HUES64 (cell line): ENCODE measurements around the gene ATRAID.

Source experiments
- H3K27ac ChIP-seq: 2 replicates; pipeline ENCODE4 v1.7.0; 2013; ENCODE audit warnings: low read depth, low read length, inconsistent platforms
- H3K27me3 ChIP-seq: 2 replicates; pipeline ENCODE4 v1.6.1; 2013; ENCODE audit warnings: mild to moderate bottlenecking, low read length; ENCODE audit not compliant: insufficient read depth
- H3K36me3 ChIP-seq: 2 replicates; pipeline ENCODE4 v1.6.1; 2013; ENCODE audit warnings: mild to moderate bottlenecking, low read length; ENCODE audit not compliant: insufficient read depth
- H3K4me1 ChIP-seq: 2 replicates; pipeline ENCODE4 v1.6.1; 2013; ENCODE audit warnings: mild to moderate bottlenecking, low read length, moderate library complexity; ENCODE audit not compliant: insufficient read depth
- H3K4me3 ChIP-seq: 2 replicates; pipeline ENCODE4 v1.5.1; 2013; ENCODE audit warnings: mild to moderate bottlenecking, low read length, moderate library complexity
- H3K9ac ChIP-seq: 2 replicates; pipeline ENCODE4 v1.6.1; 2013; ENCODE audit warnings: mild to moderate bottlenecking, low read depth, low read length
- H3K9me3 ChIP-seq: 2 replicates; pipeline ENCODE4 v1.6.1; 2013; ENCODE audit warnings: low read depth, low read length; ENCODE audit not compliant: insufficient read depth
- WGBS: fragments of 150-250, 120-280 bp; methylation state at CpG from one replicate; pipeline ENCODE4 v1.1.7; 2013; ENCODE audit warnings: missing lambda C conversion rate; 5-methylcytosine and 5-hydroxymethylcytosine counted together

ATRAID gene

DNA sequence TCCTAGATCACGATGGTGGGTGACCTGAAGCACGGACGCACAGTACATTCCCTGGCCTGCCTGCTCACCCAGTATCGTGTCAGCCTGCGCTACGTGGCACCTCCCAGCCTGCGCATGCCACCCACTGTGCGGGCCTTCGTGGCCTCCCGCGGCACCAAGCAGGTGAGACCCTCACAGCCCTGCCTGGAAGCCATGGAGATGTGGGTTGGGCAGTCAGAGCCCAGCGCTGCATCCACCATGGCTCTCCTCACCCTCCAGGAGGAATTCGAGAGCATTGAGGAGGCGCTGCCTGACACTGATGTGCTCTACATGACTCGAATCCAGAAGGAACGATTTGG, 30.7 kb downstream of the ATRAID start:
- Histone ChIP-seq H3K9me3 (no peaks in the 10 kb centered on the region), H3K36me3 (peaks cover 73% of the 10 kb centered on the region), H3K27ac (no peak overlapping the region), H3K4me1 (no peaks in the 10 kb centered on the region), H3K9ac (no peak overlapping the region), H3K27me3 (no peaks in the 10 kb centered on the region), H3K4me3 (no peak overlapping the region)
- WGBS, result 96% methylated on average over 16 of the region's 16 CpGs

DNA sequence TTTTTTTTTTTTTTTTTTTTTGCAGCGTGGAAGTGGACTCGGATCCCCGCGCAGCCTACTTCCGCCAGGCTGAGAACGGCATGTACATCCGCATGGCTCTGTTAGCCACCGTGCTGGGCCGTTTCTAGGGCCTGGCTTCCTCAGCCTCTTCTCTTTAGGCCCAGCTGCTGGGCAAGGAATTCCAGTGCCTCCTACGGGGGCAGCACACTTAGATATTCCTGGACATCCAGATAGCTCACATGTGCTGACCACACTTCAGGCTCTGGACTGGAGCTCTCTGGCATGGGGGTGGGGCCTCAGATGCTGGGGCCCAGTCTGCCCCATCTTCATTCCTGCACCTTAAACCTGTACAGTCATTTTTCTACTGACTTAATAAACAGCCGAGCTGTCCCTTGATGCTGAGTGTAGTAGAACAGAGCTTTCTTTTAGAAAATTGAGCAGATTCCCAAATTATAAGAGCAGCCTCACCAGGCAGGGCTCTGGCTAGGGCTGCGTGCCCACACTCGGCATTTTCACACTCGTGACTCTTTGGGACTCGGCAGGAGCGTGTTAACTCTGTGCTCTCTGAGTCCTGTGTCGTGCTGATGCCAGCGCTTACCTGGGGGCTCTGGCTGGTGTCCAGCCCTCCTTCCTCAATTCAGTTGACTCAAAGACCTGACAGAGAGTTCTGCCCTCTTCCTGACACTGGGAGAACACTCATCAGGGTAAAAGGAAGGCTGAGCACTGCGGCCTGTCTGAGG, 31.7 kb downstream of the ATRAID start:
- no peaks in the 10 kb centered on the region for H3K4me1 ChIP-seq
- WGBS, result 97% methylated on average over 19 of the region's 19 CpGs
- H3K4me3 ChIP-seq, result no peak overlapping the region
- no peaks in the 10 kb centered on the region for H3K9me3 ChIP-seq
- peaks cover 64% of the 10 kb centered on the region for H3K36me3 ChIP-seq
- H3K27me3 ChIP-seq, result no peaks in the 10 kb centered on the region
- H3K9ac ChIP-seq, result no peak overlapping the region
- H3K27ac ChIP-seq, result no peak overlapping the region

DNA sequence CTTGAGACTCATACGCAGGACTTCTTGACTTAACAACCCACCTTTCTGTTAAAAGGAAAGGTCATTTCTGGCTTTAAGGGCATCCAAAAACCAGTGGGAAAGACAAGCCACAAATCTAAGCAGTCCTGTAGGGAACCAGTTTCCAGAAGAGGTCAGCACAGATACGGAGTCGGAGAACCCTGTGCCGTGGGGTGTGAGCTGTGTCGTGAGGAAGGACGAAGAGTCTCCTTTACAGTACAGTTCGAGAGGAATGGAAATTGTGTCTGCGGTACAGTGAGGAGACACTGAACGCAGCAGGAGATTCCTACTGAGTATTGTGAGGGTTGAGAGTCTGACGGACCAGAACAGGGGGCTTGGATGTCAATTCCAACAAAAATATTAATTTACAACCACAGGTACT, 33.3 kb downstream of the ATRAID start:
- H3K4me3 ChIP-seq, result no peak overlapping the region
- H3K4me1 ChIP-seq, result no peaks in the 10 kb centered on the region
- H3K27me3 ChIP-seq, result no peaks in the 10 kb centered on the region
- H3K9ac ChIP-seq, result no peak overlapping the region
- H3K9me3 ChIP-seq, result no peaks in the 10 kb centered on the region
- WGBS, result 93% methylated on average over 9 of the region's 10 CpGs
- H3K36me3 ChIP-seq, result peaks cover 48% of the 10 kb centered on the region
- no peak overlapping the region for H3K27ac ChIP-seq

DNA sequence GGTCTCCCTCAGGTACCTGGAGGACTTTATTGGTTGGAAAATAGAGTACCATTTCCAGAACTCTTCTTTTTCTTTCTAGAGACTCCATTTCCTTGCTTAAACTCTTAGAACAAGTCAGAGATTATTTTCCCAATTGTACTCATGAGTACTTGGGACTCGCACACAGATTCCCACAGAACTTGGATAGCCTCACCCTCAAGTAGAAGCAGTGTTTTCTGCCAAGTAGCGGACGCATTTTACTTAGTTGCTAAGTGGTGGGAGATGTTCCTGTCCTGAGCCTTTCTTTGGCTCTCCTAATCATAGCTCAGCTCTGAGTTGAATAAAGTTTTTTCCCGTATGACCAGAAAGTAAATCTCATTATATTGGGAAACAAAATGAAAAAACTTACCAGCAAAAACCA, 33.8 kb downstream of the ATRAID start:
- peaks cover 43% of the 10 kb centered on the region for H3K36me3 ChIP-seq
- 100% methylated on average over 4 of the region's 4 CpGs for WGBS
- no peak overlapping the region for H3K4me3 ChIP-seq
- H3K9ac ChIP-seq, result no peak overlapping the region
- H3K4me1 ChIP-seq, result peaks cover 3% of the 10 kb centered on the region; the same call in 1 of the 2 replicates
- no peaks in the 10 kb centered on the region for H3K9me3 ChIP-seq
- peaks cover 4% of the 10 kb centered on the region for H3K27me3 ChIP-seq
- no peak overlapping the region for H3K27ac ChIP-seq

DNA sequence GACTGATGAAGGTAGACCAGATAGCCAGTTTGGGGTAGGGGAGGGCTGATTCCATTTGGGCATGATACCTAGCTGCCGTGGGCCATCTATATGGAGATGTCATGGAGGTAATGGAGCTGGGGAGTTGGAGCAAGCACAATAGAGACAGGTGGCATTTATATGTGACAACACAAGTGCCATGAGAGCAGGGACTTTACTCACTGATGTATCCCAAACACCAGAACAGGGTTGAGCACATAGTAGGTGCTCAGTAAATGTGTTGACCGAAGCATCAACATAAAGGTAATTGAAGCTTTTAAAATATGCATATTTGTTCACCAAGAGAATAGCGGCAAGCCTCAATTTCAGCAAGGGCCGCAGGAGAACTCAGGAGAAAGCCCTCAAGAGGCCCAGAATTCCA, 36.1 kb downstream of the ATRAID start:
- Histone ChIP-seq H3K27ac (no peak overlapping the region), H3K9me3 (no peaks in the 10 kb centered on the region), H3K4me1 (peaks cover 3% of the 10 kb centered on the region; the same call in 1 of the 2 replicates), H3K36me3 (peaks cover 20% of the 10 kb centered on the region), H3K9ac (no peak overlapping the region), H3K27me3 (peaks cover 13% of the 10 kb centered on the region), H3K4me3 (no peak overlapping the region)
- 68% methylated on average over 4 of the region's 4 CpGs for WGBS

DNA sequence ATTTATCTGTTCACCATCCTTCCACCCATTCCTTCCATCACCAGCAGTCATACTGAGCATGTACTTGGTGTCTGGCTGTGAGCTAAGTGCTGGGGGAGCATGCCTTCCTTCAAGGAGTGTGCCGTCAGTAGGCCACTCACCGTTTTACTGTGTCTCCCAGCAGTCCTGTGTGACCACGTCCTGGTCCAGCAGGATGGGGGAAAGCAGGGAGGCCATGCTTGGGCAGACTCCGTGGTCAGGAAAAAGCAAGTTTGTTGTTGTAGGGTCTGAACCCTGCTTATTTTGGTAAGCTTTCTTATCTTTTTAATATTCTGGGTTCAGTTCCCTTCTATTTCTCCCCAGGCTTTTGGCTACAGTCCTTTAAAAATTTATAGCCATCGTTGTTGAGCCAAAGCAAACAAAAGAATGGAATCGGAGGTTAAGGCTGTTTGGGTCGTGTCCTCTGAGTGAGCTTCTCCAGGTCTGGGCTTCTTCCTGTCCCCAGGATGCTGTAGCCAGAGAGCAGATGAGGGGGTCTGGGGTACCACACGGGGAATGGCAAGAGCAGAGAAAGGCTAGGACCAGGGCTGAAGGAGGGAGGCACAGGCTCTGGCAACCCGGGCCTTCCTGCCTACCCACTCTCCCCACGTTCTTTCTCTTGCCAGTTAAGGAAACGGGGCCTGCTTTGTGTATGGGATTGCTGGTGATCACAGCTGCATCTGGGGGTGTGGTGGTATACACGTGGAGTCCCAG, 37.5 kb downstream of the ATRAID start:
- WGBS, result 82% methylated on average over 12 of the region's 12 CpGs
- Histone ChIP-seq H3K4me1 (peaks cover 3% of the 10 kb centered on the region; the same call in 1 of the 2 replicates), H3K27ac (no peak overlapping the region), H3K9ac (no peak overlapping the region), H3K9me3 (no peaks in the 10 kb centered on the region), H3K36me3 (peaks cover 6% of the 10 kb centered on the region), H3K4me3 (no peak overlapping the region), H3K27me3 (peaks cover 13% of the 10 kb centered on the region)

DNA sequence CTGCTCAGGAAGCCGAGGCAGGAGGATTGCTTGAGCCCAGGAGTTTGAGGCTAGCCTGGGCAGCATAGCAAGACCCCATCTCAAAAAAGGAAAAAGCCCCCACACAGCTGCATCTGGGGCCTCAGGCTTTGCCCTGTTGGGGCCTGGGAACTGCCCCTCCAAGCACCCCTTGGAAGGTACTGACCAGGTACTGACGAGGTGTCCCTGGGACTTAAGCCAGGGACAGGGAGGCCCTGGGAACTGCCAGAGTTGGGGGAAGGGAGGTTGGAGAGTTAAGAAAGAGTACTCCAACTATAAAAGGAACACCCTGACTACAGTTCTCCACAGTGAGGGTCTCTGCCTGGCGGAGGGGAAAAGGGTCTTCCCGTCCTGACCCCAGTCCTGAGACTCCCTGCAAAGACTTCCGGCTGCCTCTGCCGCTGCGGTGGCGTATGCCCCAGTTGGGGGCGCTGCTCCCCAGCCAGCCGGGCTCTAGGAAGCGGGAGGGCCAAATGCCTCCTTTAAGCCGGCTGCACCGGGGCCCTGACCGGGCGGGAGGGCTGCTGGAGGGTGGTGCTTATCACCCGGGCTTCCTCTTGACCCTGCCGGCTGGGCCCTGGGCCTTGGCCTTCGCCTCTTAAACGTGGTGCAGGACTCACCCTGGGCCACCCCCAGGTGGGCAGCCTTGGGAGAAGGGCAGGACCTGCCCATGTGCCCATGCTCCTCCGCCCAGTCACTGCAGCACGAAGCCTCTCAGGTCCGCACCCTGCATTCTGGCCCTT, 38.2 kb downstream of the ATRAID start:
- 14% methylated on average over 22 of the region's 22 CpGs for WGBS
- peaks cover 13% of the 10 kb centered on the region for H3K27me3 ChIP-seq
- peaks cover 2% of the 10 kb centered on the region; the same call in 1 of the 2 replicates for H3K36me3 ChIP-seq
- H3K27ac ChIP-seq, result no peak overlapping the region
- peak overlapping the region; percentile 37 for H3K4me3 ChIP-seq
- H3K9me3 ChIP-seq, result no peaks in the 10 kb centered on the region
- H3K4me1 ChIP-seq, result peaks cover 3% of the 10 kb centered on the region; the same call in 1 of the 2 replicates
- H3K9ac ChIP-seq, result peak overlapping the region; percentile 44; the same call in 1 of the 2 replicates

DNA sequence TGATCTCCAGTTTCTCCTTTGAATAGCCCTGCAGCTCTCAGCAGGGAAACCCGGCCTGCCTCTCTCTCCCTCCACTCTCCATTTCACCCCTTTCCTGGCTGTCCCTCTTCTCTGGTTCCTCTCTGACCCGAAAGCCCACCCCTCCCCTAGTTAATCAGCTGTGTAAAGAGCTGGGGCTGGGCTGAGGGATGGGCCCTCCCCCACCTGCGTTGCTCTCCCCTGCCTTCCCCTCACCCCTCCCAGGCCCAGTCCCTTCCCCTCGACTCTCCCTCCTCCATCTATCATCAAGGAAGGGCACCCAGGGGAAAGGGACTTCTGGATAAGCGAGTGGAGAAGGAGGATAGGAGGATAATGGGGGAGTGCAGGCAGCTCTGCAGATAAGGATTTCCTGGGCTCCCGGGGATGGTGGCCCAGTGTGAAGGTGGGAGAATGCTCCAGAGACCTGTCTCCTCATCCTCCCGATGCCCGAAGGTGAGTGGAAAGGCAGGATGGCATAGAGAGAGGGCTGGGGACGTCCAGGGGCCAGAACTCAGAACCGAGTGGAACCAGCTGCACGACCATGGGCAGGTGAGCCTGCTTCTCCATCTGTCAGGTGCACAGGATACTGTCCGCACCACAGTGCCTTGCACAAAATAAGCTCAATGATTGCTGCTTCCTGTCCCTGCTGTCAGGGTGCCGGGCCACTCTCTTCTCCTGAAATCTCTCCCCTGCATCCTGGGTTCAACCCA, 39.0 kb downstream of the ATRAID start:
- Histone ChIP-seq H3K27me3 (peaks cover 13% of the 10 kb centered on the region), H3K9ac (peak overlapping the region; percentile 44; the same call in 1 of the 2 replicates), H3K36me3 (no peaks in the 10 kb centered on the region), H3K9me3 (no peaks in the 10 kb centered on the region), H3K27ac (no peak overlapping the region), H3K4me1 (peaks cover 3% of the 10 kb centered on the region; the same call in 1 of the 2 replicates), H3K4me3 (peak overlapping the region; percentile 37)
- WGBS, result 48% methylated on average over 13 of the region's 13 CpGs

DNA sequence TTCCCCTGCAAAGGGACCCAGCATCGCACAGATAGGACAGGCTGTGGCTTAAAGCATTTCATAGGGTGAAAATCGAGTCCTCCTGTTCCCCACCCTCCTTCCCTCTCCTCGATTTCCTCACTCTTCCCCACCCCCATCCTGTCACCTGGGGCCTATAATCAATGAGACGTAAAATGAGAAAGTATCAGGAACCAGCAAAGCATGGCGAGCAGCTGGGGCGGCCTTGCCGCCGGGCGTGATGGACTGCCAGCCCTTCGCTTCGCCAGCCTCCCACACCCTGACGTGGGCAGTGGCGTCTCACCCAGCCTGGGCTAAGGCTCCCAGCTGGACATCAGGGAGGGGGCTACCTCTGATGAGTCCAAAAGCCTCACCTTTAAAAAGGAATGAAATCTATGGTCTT, 39.9 kb downstream of the ATRAID start:
- H3K27me3 ChIP-seq, result peaks cover 13% of the 10 kb centered on the region
- H3K27ac ChIP-seq, result no peak overlapping the region
- no peak overlapping the region for H3K4me3 ChIP-seq
- H3K36me3 ChIP-seq, result no peaks in the 10 kb centered on the region
- peaks cover 3% of the 10 kb centered on the region; the same call in 1 of the 2 replicates for H3K4me1 ChIP-seq
- no peak overlapping the region for H3K9ac ChIP-seq
- WGBS, result 78% methylated on average over 13 of the region's 13 CpGs
- no peaks in the 10 kb centered on the region for H3K9me3 ChIP-seq

DNA sequence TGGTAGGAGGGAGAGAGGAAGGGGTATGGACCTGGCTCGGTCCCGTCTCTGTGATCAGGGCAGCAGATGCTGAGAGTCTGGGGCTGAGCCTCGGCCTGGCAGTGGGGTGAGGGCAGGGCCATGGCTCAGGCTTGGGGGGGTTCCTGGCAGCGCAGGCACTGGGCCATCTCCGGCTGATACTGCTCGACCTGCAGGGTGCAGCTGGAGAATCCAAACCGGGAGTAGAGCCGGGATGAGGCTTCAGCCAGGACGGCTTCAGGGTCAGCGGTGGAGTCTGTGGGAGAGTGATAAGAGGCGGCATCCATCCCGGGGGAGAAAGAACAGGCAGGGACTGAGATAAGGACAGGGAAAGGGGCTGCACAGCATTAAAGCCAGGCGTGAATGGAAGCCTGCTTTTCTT, 43.3 kb downstream of the ATRAID start:
- no peak overlapping the region for H3K4me3 ChIP-seq
- peaks cover 3% of the 10 kb centered on the region; the same call in 1 of the 2 replicates for H3K4me1 ChIP-seq
- H3K9me3 ChIP-seq, result no peaks in the 10 kb centered on the region
- H3K9ac ChIP-seq, result no peak overlapping the region
- H3K36me3 ChIP-seq, result no peaks in the 10 kb centered on the region
- 77% methylated on average over 13 of the region's 13 CpGs for WGBS
- peaks cover 25% of the 10 kb centered on the region for H3K27me3 ChIP-seq
- no peak overlapping the region for H3K27ac ChIP-seq
